Mammary epithelial cell (primary cell): ENCODE measurements around the gene GATC.

Source experiments
- EZH2 ChIP-seq: IDR thresholded peaks from 2 replicates; pipeline ENCODE4 v1.6.1; 2012; ENCODE audit warnings: low read length, inconsistent platforms, borderline replicate concordance
- TF ChIP-seq, protein P1 (sequence below), 2 donors: IDR thresholded peaks in 1 of 2; conservative IDR thresholded peaks in 1 of 2; 2 replicates each; pipeline ENCODE4 v1.5.1; 2011 to 2012; ENCODE audit warnings: inconsistent platforms in 2 of 2, low read length in 2 of 2, mild to moderate bottlenecking in 2 of 2, control low read depth in 1 of 2, low read depth in 1 of 2; ENCODE audit not compliant: insufficient read depth in 1 of 2; ENCODE audit errors: extremely low read depth in 1 of 2

DNA sequence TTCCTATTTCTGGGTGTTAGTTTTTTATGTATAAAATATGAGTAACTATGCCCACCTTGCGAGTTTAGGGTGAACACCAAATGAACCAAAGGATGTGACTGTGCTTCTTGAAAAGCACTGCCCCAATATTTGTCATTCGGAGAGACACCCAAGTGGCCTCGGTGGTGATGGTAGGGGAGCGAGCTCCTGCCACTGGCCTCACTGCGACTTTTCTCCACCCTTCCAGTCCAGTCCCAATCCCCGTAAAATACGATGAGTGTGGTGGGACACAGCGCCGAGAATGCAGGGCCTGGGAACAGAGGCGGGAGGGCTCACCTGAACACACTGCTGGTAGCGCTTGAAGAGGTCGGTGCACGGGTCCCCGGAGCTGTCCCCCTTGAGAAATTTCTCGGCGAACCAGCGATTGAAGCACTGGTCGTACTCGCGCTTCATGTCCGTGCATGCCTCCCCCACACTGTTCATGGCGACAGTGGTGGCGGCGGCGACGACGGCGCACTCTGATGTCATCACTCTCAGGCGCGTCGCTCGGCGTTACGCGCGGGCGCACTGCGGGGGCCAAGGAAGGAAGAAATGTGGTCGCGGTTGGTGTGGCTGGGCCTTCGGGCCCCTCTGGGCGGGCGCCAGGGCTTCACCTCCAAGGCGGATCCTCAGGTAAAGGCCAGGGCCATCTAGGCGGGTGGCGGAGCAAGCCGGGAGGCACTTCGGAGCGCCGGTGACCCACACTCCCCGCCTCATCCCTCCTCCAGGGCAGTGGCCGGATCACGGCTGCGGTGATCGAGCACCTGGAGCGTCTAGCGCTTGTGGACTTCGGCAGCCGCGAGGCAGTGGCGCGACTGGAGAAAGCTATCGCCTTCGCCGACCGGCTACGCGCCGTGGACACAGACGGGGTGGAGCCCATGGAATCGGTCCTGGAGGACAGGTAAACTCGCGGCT lies at the start of gene GATC, which contains the start of gene TRIAP1:
- TF ChIP-seq, protein P1, sequence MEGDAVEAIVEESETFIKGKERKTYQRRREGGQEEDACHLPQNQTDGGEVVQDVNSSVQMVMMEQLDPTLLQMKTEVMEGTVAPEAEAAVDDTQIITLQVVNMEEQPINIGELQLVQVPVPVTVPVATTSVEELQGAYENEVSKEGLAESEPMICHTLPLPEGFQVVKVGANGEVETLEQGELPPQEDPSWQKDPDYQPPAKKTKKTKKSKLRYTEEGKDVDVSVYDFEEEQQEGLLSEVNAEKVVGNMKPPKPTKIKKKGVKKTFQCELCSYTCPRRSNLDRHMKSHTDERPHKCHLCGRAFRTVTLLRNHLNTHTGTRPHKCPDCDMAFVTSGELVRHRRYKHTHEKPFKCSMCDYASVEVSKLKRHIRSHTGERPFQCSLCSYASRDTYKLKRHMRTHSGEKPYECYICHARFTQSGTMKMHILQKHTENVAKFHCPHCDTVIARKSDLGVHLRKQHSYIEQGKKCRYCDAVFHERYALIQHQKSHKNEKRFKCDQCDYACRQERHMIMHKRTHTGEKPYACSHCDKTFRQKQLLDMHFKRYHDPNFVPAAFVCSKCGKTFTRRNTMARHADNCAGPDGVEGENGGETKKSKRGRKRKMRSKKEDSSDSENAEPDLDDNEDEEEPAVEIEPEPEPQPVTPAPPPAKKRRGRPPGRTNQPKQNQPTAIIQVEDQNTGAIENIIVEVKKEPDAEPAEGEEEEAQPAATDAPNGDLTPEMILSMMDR (conservative IDR thresholded peaks at IDR 0.05 in 1 of 2, IDR thresholded peaks at IDR 0.05 in 1 of 2; ENCODE audit: extremely low read depth in 1 of 2, insufficient read depth in 1 of 2, low read depth in 1 of 2, low read length in 2 of 2): no peak
- TF ChIP-seq EZH2: no peak
